GM10266 (cell line): ENCODE measurements around the gene ST6GALNAC3.

Source experiments
- DNase-seq: peaks from one replicate; pipeline ENCODE4 v3.0.0; 2012; ENCODE audit errors: extremely low spot score
- CTCF ChIP-seq: IDR thresholded peaks from 2 replicates; pipeline ENCODE4 v1.5.1; 2012; ENCODE audit warnings: mild to moderate bottlenecking, low read depth; ENCODE audit not compliant: control insufficient read depth, insufficient read depth; ENCODE audit errors: missing control alignments

ST6GALNAC3 gene

GRCh38 chr1:76264642-76265041, 190.1 kb downstream of the ST6GALNAC3 start:
- no peak for DNase-seq
- no peak for TF ChIP-seq CTCF

GRCh38 chr1:76266762-76267161, 192.2 kb downstream of the ST6GALNAC3 start:
- TF ChIP-seq CTCF = no peak
- no peak for DNase-seq

GRCh38 chr1:76267631-76268030, 193.1 kb downstream of the ST6GALNAC3 start:
- TF ChIP-seq CTCF = no peak
- DNase-seq = no peak

- DNase-seq = no peak
- no peak for TF ChIP-seq CTCF
Observed at GRCh38 chr1:76268341-76268740, 193.8 kb downstream of the ST6GALNAC3 start.

- TF ChIP-seq CTCF = no peak
- no peak for DNase-seq
Observed at GRCh38 chr1:76269155-76269554, 194.6 kb downstream of the ST6GALNAC3 start.

GRCh38 chr1:76274302-76274701, 199.8 kb downstream of the ST6GALNAC3 start:
- no peak for TF ChIP-seq CTCF
- no peak for DNase-seq

GRCh38 chr1:76274718-76275117, 200.2 kb downstream of the ST6GALNAC3 start:
- no peak for DNase-seq
- no peak for TF ChIP-seq CTCF
